Smooth muscle cell (in vitro differentiated cells): Measurements from ENCODE around the gene AGAP1. TPM values are rescaled to one million over a fixed set of nuclear protein-coding genes. Genes with fewer than 3 reads are reported as not detected.
A peak's percentile ranks its signal among the peaks of the same experiment; 100 is the strongest.

Source experiments
- DNase-seq: peaks from one replicate; lab custom pipeline; 2025; ENCODE audit not compliant: unreplicated experiment; lab: John Stamatoyannopoulos, UW
- H2AFZ ChIP-seq: fragments of 200-600 bp; sonication (generic); 2 replicates; pipeline ENCODE4 v1.6.0; 2016; ENCODE audit warnings: antibody characterized with exemption, low read depth, mild to moderate bottlenecking
- H3F3A ChIP-seq: fragments of 200-600 bp; sonication (generic); 2 replicates; pipeline ENCODE4 v1.6.0; 2017; ENCODE audit warnings: antibody characterized with exemption, low read depth
- H3K27ac ChIP-seq: fragments of 200-600 bp; sonication (generic); 2 replicates; pipeline ENCODE4 v1.5.1; 2016; ENCODE audit warnings: low read depth, mild to moderate bottlenecking
- H3K27me3 ChIP-seq: fragments of 200-600 bp; sonication (generic); 2 replicates; pipeline ENCODE4 v1.6.1; 2016; ENCODE audit warnings: low read depth, mild to moderate bottlenecking
- H3K36me3 ChIP-seq: fragments of 200-600 bp; sonication (generic); 2 replicates; pipeline ENCODE4 v1.5.1; 2016; ENCODE audit warnings: low read depth
- H3K4me1 ChIP-seq: fragments of 200-600 bp; sonication (generic); 2 replicates; pipeline ENCODE4 v1.5.1; 2016; ENCODE audit warnings: low read depth
- H3K4me2 ChIP-seq: fragments of 200-600 bp; sonication (generic); 2 replicates; pipeline ENCODE4 v1.6.0; 2016; ENCODE audit warnings: mild to moderate bottlenecking
- H3K4me3 ChIP-seq: fragments of 200-600 bp; sonication (generic); 2 replicates; pipeline ENCODE4 v1.5.1; 2016; ENCODE audit warnings: mild to moderate bottlenecking
- H3K79me2 ChIP-seq: fragments of 200-600 bp; sonication (generic); 2 replicates; pipeline ENCODE4 v1.6.0; 2016; ENCODE audit warnings: low read depth, mild to moderate bottlenecking
- H3K9ac ChIP-seq: fragments of 200-600 bp; sonication (generic); 2 replicates; pipeline ENCODE4 v1.6.0; 2016; ENCODE audit warnings: low read depth
- H3K9me3 ChIP-seq: fragments of 200-600 bp; sonication (generic); replicated peaks from 2 replicates; pipeline ENCODE4 v1.5.1; 2016; ENCODE audit warnings: low read depth
- H4K20me1 ChIP-seq: fragments of 200-600 bp; sonication (generic); 2 replicates; pipeline ENCODE4 v1.6.0; 2016; ENCODE audit warnings: low read depth
- WGBS: methylation state at CpG from one replicate; pipeline ENCODE4 v1.1.7; 2016; ENCODE audit warnings: low lambda C conversion rate; 5-methylcytosine and 5-hydroxymethylcytosine counted together
- polyA plus RNA-seq: library from polyadenylated mRNA; unstranded; fragments of >200 nt; fragmentation: Nextera tagmentation; extraction: Ambion mirVana; gene quantifications from 2 replicates; pipeline ENCODE4 v1.2.1, GENCODE V29; 2016
- total RNA-seq: library from RNA; depleted of rRNA; stranded (reverse); fragments of >200 nt; gene quantifications from 2 replicates; pipeline ENCODE4 v1.2.3, GENCODE V29; 2014
- TF ChIP-seq, protein P1 (sequence below): fragments of 200-600 bp; sonication (generic); IDR thresholded peaks from 2 replicates; pipeline ENCODE4 v1.5.1; 2017; ENCODE audit warnings: borderline replicate concordance, mild to moderate bottlenecking, antibody characterized with exemption; ENCODE audit not compliant: insufficient read depth, poor library complexity, severe bottlenecking

Gene AGAP1
- total and polyA plus RNA-seq, 2 experiments from 2014 or later, result 3.9 to 9.8 TPM

- H3K4me3 ChIP-seq, result no peak overlapping the region
- no peaks in the 10 kb centered on the region for H3K36me3 ChIP-seq
- H2AFZ ChIP-seq, result no peak overlapping the region
- H3F3A ChIP-seq, result no peaks in the 10 kb centered on the region
- 54% methylated on average over 12 of the region's 12 CpGs for WGBS
- H3K79me2 ChIP-seq, result no peaks in the 10 kb centered on the region
- no peak overlapping the region for H3K9ac ChIP-seq
- TF ChIP-seq, protein P1, sequence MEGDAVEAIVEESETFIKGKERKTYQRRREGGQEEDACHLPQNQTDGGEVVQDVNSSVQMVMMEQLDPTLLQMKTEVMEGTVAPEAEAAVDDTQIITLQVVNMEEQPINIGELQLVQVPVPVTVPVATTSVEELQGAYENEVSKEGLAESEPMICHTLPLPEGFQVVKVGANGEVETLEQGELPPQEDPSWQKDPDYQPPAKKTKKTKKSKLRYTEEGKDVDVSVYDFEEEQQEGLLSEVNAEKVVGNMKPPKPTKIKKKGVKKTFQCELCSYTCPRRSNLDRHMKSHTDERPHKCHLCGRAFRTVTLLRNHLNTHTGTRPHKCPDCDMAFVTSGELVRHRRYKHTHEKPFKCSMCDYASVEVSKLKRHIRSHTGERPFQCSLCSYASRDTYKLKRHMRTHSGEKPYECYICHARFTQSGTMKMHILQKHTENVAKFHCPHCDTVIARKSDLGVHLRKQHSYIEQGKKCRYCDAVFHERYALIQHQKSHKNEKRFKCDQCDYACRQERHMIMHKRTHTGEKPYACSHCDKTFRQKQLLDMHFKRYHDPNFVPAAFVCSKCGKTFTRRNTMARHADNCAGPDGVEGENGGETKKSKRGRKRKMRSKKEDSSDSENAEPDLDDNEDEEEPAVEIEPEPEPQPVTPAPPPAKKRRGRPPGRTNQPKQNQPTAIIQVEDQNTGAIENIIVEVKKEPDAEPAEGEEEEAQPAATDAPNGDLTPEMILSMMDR, result peak; percentile 79
- no peak overlapping the region for H3K4me2 ChIP-seq
- no peaks in the 10 kb centered on the region for H3K9me3 ChIP-seq
- H3K27me3 ChIP-seq, result no peaks in the 10 kb centered on the region
- no peaks in the 10 kb centered on the region for H3K4me1 ChIP-seq
- H4K20me1 ChIP-seq, result no peaks in the 10 kb centered on the region
- DNase-seq, result no peak
- H3K27ac ChIP-seq, result no peak overlapping the region
These were observed 252.6 kb downstream of the AGAP1 start for GRCh38 chr2:235746257-235746934.

DNA sequence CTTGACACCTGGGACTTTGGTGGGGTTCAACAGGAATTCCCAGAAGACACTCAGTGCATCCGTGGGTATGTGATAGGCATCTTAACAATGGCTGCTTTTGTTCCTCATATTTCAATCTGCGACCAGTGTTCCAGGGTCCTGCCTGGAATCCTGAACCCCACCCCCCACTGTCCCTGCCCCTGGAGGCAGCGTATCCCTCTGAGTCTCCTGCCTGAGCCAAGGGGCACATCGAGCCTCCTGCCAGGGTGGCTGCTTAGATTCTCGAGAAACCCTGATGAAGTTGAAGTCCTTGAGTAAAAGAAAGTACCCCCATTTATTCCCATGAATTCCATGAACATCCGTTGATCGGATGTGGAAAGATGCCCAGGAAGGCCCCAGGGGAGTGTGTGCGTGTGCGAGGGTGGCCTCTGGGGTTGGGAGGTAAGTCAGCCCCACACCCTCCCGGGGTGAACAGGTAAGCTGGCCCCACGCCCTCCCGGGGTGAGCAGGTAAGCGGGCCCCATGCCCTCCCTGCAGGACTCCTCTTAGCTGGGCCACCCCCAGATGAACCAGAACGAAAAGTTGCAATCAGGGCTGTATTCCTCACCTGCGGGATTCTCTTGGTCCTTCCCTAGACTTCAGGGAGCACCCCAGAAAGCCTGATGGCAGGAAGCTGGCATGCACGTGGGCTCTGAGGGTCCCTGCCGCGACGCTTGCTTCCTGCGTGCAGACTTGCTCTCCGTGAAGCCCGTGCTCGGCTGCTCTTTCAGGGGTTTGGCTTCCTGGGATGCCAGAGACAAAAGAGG lies 253.3 kb downstream of the AGAP1 start:
- TF ChIP-seq, protein P1, result no peak
- Histone ChIP-seq H3K4me3 (no peak overlapping the region), H3K79me2 (no peaks in the 10 kb centered on the region), H3K4me1 (no peaks in the 10 kb centered on the region), H2AFZ (no peak overlapping the region), H3K27me3 (no peaks in the 10 kb centered on the region), H3K27ac (no peak overlapping the region), H3K4me2 (no peak overlapping the region), H3K9me3 (no peaks in the 10 kb centered on the region), H3K9ac (no peak overlapping the region), H3F3A (no peaks in the 10 kb centered on the region), H4K20me1 (no peaks in the 10 kb centered on the region), H3K36me3 (no peaks in the 10 kb centered on the region)
- 96% methylated on average over 23 of the region's 23 CpGs for WGBS
- no peak for DNase-seq

DNA sequence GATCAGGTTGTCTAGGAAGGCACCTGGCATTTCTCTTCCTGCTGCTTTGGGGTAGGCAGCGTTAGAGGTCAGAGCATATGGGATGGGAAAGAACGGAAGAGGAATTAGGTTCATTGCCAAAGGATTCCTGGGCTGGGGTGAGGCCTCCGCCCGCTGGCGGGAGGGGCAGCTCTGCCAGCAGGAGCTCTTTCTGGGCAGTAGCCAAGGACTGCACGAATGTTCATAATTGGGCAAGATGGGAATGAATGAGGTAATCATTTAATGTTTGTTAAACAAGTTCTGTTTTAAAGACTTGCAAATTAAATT lies 253.9 kb downstream of the AGAP1 start:
- 88% methylated on average over 6 of the region's 6 CpGs for WGBS
- no peaks in the 10 kb centered on the region for H3K79me2 ChIP-seq
- no peaks in the 10 kb centered on the region for H3K27me3 ChIP-seq
- no peaks in the 10 kb centered on the region for H3K9me3 ChIP-seq
- no peaks in the 10 kb centered on the region for H3K36me3 ChIP-seq
- no peak overlapping the region for H3K27ac ChIP-seq
- no peaks in the 10 kb centered on the region for H3K4me1 ChIP-seq
- no peaks in the 10 kb centered on the region for H3F3A ChIP-seq
- H4K20me1 ChIP-seq, result no peaks in the 10 kb centered on the region
- no peak overlapping the region for H3K9ac ChIP-seq
- H3K4me2 ChIP-seq, result no peak overlapping the region
- H2AFZ ChIP-seq, result no peak overlapping the region
- no peak overlapping the region for H3K4me3 ChIP-seq
- TF ChIP-seq, protein P1, result no peak
- DNase-seq, result no peak
